ENCODE data around the gene KDM7A.

DNA sequence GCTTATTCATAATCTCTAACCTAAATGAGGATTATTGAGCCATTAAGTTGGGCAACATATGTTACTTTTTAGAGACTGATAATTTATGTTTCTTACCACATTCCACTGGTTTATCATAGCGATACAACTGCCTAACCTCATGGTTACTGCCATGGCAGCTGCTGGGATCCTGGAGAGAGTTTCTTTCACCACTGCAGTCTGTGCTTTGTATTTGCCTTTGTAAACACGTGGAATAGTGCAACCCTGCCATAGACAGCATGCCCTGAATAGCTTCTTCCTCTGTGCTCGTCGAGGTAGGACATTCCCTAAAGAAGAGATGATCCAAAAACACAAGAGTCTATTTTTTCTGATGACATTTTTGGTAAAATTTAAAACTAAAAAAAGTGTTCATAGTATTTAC is 80.3 kb downstream of the KDM7A start:
- TF ChIP-seq, protein P1, sequence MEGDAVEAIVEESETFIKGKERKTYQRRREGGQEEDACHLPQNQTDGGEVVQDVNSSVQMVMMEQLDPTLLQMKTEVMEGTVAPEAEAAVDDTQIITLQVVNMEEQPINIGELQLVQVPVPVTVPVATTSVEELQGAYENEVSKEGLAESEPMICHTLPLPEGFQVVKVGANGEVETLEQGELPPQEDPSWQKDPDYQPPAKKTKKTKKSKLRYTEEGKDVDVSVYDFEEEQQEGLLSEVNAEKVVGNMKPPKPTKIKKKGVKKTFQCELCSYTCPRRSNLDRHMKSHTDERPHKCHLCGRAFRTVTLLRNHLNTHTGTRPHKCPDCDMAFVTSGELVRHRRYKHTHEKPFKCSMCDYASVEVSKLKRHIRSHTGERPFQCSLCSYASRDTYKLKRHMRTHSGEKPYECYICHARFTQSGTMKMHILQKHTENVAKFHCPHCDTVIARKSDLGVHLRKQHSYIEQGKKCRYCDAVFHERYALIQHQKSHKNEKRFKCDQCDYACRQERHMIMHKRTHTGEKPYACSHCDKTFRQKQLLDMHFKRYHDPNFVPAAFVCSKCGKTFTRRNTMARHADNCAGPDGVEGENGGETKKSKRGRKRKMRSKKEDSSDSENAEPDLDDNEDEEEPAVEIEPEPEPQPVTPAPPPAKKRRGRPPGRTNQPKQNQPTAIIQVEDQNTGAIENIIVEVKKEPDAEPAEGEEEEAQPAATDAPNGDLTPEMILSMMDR (IDR thresholded peaks at IDR 0.05; ENCODE audit: low read depth, low read length) = no peak
- no peak for TF ChIP-seq POLR2A (IDR thresholded peaks at IDR 0.05; ENCODE audit: extremely low read depth, insufficient read length)

All from NB4 (cell line).